UCSD-AML1 (cell line): ENCODE results near the gene BMP8B.

Experiments
- DNase-seq: peaks from one replicate; lab custom pipeline; 2025; ENCODE audit not compliant: unreplicated experiment; lab: John Stamatoyannopoulos, UW

Gene BMP8B

DNA sequence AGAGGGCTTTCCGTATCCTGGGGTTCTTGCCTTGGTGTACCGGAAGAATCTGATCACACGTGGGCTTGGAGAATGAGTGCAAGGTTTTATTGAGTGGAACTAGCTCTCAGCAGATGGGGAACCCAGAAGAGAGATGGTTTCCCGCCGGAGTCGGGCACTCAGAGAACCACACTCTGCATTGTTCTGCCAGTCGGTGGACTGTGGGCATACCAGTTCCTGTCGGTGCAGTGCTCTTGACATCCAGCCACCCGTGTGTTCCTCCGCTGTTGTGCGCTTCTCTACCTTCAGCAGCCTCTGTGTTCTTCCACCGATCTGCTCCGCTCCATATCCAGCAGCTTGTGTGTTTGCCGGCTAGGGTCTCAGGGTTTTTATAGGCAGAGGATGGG is 60.7 kb downstream of the BMP8B start:
- no peak for DNase-seq

DNA sequence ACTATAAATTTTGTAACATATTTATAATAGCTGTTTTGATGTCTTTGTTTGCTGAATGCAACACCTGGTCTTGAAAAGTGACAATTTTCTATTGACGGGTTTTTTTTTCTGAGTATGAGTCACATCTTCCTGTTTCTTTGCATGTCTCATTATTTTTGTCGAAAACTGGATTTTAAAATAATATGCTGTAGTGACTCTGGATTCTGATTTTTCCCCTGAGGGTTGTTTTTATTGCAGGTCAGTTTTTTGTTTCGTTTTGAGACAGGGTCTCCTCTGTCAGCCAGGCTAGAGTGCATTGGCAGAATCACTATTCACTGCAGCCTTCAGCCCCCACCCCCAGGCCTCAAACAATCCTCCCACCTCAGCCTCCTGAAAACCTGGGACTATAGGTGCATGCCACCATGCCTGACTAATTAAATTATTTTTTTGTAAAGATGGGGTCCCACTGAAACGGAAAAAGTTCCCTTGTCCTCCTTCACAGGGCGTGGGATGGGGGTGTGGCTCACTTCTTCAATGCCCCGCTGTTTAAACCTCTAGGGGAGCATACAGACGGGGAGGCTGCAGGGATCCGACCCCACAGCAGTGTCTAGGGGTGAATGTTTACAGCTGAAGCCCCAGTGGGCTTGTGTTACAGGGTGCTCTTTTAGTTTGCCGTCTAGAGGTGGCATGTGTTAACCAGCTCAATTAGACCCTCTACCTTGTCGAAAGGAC is 61.3 kb downstream of the BMP8B start:
- no peak for DNase-seq

DNA sequence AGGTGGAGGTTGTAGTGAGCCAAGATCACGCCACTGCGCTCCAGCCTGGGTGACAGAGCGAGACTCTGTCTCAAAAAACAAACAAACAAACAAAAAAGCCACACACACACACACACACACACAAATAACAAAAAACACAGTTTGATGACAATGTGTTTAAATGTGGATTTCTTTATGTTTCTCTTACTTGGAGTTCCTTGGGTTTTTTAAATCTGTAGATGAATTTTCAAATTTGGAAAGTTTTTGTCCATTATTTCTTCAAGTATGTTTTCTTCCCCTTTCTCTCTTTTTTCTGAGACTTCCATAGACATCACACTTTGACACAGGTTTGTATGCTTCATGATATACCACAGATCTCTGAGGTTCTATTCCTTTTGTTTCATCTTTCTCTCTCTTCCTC is 62.1 kb downstream of the BMP8B start:
- no peak for DNase-seq

DNA sequence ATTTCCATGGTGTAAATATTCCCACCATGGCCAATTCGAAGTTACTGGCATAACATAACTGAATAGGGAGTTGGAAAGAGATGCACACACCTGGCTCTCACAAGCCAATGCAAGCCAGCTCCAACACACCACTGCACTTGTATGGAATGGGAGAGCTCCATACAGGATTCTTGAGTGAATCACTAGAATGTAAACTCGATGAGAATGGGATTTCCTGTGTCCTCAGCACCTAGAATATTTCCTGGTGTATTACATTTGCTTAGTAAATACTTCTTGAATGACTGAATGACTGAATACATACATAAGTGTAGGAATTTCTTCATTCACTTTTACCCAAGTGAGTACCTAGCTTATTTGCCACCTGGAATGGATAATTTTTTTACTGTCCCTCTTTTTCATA is 66.2 kb downstream of the BMP8B start:
- DNase-seq: no peak

DNA sequence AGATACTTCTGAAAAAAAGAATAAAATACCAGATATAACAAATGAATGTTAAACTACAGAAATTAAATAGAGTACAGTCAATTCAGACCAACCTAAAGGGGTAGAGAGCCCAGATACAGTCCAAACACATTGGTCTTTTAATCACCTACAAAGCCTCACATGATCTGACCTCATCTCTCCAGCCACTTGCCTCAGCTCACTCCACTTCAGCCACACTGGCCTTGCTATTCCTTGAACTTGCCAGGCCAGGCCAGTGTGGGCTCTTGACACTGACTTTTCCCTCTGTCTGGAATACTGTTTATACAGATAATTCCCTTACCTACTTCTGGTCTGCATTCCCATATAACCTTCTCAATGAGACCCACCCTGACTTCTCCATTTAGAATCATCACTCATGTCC is 67.0 kb downstream of the BMP8B start:
- DNase-seq: no peak

DNA sequence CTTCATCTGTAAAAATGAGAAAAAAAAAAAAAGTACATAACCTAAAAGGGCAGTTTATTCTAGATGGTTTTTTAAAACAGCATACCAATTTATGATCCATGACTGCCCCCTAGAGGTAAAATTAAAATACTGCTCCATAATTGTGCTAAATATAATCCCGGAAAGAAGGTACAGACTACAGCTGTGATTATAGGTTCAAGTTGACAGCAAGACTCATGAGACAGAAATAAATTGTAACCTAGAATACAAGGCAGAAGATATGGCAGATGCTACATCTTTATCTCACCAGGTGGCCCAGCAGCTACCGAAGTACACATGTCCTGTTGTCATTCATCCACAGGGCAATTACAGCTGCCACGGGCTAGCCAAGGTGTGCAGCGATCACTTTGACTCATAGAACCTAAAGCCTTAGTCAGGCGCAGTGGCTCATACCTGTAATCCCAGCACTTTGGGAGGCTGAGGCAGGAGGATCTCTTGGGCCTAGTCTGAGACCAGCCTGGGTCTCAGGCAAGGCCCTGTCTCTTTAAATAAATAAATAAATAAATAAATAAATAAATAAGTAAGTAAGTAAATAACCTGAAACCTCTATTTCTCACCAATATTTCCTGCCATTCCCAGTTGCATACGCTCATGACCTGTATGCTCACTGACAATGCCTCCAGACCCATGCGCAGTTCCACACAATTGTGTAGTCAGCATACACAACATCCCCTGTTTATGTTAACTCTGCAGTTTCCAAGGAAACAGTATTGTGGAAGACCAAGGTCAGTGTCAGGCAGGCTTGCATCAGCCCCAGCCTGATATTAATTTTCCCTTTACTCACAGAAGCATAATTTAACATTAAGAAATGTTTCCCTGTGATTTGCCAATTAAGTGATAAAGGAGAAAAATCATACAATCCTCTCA is 68.3 kb downstream of the BMP8B start:
- DNase-seq: no peak

DNA sequence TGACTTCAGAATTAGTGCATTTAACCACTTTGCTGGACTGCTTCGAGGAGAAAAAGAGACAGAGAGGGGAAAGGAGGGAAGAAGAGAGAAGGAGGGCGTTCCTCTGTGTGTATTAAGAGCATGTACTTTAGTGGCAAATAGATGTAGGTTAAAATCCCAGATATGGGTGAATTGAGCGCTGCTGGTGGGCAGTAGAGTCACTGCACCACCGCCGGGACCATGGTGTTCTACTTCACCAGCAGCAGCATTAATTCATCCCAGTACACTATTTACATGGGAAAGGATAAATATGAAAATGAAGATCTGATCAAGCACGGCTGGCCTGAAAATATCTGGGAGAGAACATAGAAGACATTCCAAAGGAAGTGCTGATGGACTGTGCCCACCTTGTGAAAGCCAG is 70.9 kb downstream of the BMP8B start:
- no peak for DNase-seq

DNA sequence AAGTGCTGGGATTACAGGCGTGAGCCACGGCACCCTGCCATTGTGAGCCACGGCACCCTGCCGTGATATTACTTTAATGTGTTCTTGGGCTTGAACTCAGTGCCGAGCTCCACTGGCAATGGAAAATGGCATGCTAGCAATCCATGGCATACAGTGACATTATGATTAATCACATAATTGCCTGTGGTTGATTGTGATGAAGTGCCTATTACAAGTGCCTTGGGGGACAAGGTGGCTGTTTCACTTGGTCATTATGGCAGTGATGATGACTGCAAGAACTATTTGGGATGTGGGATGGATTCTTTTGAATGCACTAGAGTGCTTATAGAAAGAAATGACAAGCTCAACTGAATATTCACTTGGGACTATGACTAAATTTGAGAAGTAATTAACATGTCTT is 75.1 kb downstream of the BMP8B start:
- no peak for DNase-seq

DNA sequence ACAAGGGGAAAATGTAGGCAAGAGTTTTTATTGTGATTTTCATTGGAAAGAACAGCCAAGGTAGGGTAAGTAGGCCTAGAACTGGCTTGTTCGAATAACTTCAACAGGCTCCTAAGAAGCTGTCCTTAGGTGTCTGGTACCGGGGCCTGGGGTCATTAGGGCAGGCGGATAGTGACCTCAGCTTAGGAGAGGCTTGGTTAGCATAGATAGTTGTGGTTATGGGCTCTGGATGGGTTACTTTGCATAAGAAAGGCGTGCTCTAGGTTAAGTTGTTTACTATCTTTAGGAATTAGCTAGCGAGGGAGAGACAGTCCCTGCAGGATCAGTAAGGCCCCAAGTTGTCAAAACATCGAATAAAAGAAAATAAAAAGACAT is 76.7 kb downstream of the BMP8B start:
- DNase-seq: no peak

DNA sequence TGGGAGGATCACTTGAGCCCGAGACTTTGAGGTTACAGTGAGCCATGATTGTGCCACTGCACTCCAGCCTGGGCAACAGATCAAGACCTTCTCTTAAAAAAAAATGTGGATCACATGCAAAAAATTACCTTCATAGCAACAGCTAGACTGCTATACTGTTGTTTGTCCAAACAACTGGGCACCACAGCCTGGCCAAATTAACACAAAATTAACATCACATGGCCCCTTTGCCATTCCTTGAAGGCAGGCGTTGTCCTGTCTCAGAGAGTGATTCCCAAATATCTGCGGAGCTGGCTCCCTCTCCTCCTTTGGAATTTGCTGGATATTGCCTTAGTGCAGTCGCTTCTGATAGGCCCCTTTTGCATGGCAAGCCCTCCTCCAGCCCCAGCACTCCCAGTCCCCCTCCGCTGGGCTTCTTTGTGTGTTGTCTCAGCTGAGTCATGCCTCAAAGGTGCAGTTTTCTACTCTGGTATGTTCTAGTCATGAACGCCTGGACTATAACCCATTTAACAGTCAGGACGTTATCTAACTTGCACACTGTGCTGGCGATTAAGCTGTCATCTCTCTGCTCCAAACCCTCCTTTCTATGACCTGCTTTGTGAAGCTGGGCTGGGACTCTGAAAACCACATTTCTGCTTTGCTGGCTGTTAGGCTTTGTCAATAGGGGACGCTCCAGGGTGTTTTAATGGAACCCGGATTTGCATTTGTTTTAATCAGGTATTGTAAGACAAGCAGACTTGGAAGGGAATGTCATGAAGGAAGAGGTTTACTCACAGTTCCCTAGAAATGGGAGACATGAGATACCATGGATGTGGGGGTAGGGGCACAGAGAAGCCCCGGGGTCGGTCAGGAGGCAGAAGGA is 77.3 kb downstream of the BMP8B start:
- DNase-seq: no peak

DNA sequence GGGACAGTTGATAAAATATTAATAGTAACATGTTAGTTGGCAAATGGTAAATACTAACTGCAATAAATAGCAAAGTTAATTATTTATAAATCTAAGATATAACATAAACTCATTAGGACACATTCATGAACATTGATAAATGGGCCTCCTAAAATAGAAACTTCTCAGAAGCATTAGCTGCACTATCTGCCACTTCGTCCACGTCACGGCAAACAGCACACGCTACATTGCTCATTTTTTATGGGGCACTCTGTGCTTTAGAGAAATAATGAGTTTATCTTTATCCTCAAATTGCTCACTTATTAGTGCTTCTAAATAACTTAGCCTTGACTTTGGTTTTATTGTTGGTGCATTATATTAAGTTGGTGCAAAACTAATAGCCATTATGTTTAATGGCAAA is 81.2 kb downstream of the BMP8B start:
- DNase-seq: no peak
